Hepatocyte (in vitro differentiated cells): ENCODE data around the gene PPIG. TPM values are rescaled to one million over a fixed set of nuclear protein-coding genes. Genes with fewer than 3 reads are reported as not detected.

Experiments
- DNase-seq: peaks from one replicate; pipeline ENCODE4 v3.0.0-alpha.2; 2016; ENCODE audit warnings: low spot score
- H2AFZ ChIP-seq: fragments of 200-600 bp; sonication (generic); 2 replicates; pipeline ENCODE4 v1.6.0; 2016; ENCODE audit warnings: antibody characterized with exemption, mild to moderate bottlenecking
- H3K27ac ChIP-seq: fragments of 200-600 bp; sonication (generic); 2 replicates; pipeline ENCODE4 v1.5.1; 2016; ENCODE audit warnings: mild to moderate bottlenecking
- H3K27me3 ChIP-seq: fragments of 200-600 bp; sonication (generic); 2 replicates; pipeline ENCODE4 v1.6.1; 2016
- H3K36me3 ChIP-seq: fragments of 200-600 bp; sonication (generic); replicated peaks from 2 replicates; pipeline ENCODE4 v1.5.1; 2016; ENCODE audit warnings: low read depth; ENCODE audit not compliant: insufficient read depth
- H3K4me1 ChIP-seq: fragments of 200-600 bp; sonication (generic); 2 replicates; pipeline ENCODE4 v1.5.1; 2016; ENCODE audit warnings: mild to moderate bottlenecking, moderate library complexity; ENCODE audit not compliant: insufficient read depth
- H3K4me2 ChIP-seq: fragments of 200-600 bp; sonication (generic); 2 replicates; pipeline ENCODE4 v1.6.0; 2016
- H3K4me3 ChIP-seq: fragments of 200-600 bp; sonication (generic); 2 replicates; pipeline ENCODE4 v1.5.1; 2016; ENCODE audit warnings: mild to moderate bottlenecking
- H3K79me2 ChIP-seq: fragments of 200-600 bp; sonication (generic); 2 replicates; pipeline ENCODE4 v1.6.0; 2017; ENCODE audit warnings: mild to moderate bottlenecking
- H3K9me2 ChIP-seq: fragments of 200-600 bp; sonication (generic); replicated peaks from 2 replicates; pipeline ENCODE4 v1.6.0; 2017; ENCODE audit warnings: mild to moderate bottlenecking; ENCODE audit not compliant: insufficient read depth
- H3K9me3 ChIP-seq: fragments of 200-600 bp; sonication (generic); 2 replicates; pipeline ENCODE4 v1.5.1; 2016; ENCODE audit warnings: low read depth, mild to moderate bottlenecking
- H4K20me1 ChIP-seq: fragments of 200-600 bp; sonication (generic); 2 replicates; pipeline ENCODE4 v1.6.0; 2016; ENCODE audit warnings: mild to moderate bottlenecking; ENCODE audit not compliant: insufficient read depth, poor library complexity, severe bottlenecking
- CTCF ChIP-seq: fragments of 200-600 bp; sonication (generic); IDR thresholded peaks from 2 replicates; pipeline ENCODE4 v1.5.1; 2016; ENCODE audit warnings: antibody characterized with exemption, mild to moderate bottlenecking; ENCODE audit not compliant: poor library complexity
- EZH2 ChIP-seq: fragments of 200-600 bp; sonication (generic); IDR thresholded peaks from 2 replicates; pipeline ENCODE4 v1.6.1; 2016; ENCODE audit warnings: antibody characterized with exemption, mild to moderate bottlenecking, borderline replicate concordance
- EZH2phosphoT487 ChIP-seq: fragments of 200-600 bp; sonication (generic); IDR thresholded peaks from one replicate; pipeline ENCODE4 v1.6.1; 2018; ENCODE audit warnings: antibody characterized with exemption, mild to moderate bottlenecking, low read depth, moderate library complexity; ENCODE audit not compliant: unreplicated experiment, severe bottlenecking
- WGBS: methylation state at CpG from one replicate; pipeline ENCODE4 v1.1.6; 2016; ENCODE audit warnings: low lambda C conversion rate; ENCODE audit errors: missing lambda C conversion rate; 5-methylcytosine and 5-hydroxymethylcytosine counted together
- polyA plus RNA-seq: library from polyadenylated mRNA; unstranded; fragments of >200 nt; fragmentation: Nextera tagmentation; extraction: Ambion mirVana; gene quantifications from 2 replicates; pipeline ENCODE4 v1.2.1, GENCODE V29; 2016
- total RNA-seq: library from RNA; depleted of rRNA; stranded (reverse); fragments of >200 nt; gene quantifications from 2 replicates; pipeline ENCODE4 v1.2.3, GENCODE V29; 2014

PPIG gene
- total and polyA plus RNA-seq, 2 experiments from 2014 or later, result 37.4 to 68.1 TPM

- Histone ChIP-seq H3K27ac (no peak overlapping the region), H3K4me3 (no peak overlapping the region), H3K4me1 (no peaks in the 10 kb centered on the region), H2AFZ (no peak overlapping the region), H4K20me1 (no peaks in the 10 kb centered on the region), H3K4me2 (no peak overlapping the region), H3K36me3 (no peaks in the 10 kb centered on the region), H3K79me2 (no peaks in the 10 kb centered on the region), H3K9me3 (no peaks in the 10 kb centered on the region), H3K9me2 (no peaks in the 10 kb centered on the region), H3K27me3 (peaks cover 4% of the 10 kb centered on the region)
- TF ChIP-seq CTCF, result no peak
- no peak for TF ChIP-seq EZH2phosphoT487
- TF ChIP-seq EZH2, result no peak
- no peak for DNase-seq
- 79% methylated on average over 3 of the region's 3 CpGs for WGBS
These were observed 77.1 kb downstream of the PPIG start for GRCh38 chr2:169661265-169661664.

GRCh38 chr2:169662744-169663143 is 78.6 kb downstream of the PPIG start:
- H3K4me1 ChIP-seq, result no peaks in the 10 kb centered on the region
- no peak overlapping the region for H3K4me2 ChIP-seq
- H4K20me1 ChIP-seq, result no peaks in the 10 kb centered on the region
- DNase-seq, result no peak
- TF ChIP-seq CTCF, result no peak
- no peak overlapping the region for H2AFZ ChIP-seq
- H3K36me3 ChIP-seq, result no peaks in the 10 kb centered on the region
- H3K27me3 ChIP-seq, result peaks cover 4% of the 10 kb centered on the region
- H3K27ac ChIP-seq, result no peak overlapping the region
- H3K9me3 ChIP-seq, result no peaks in the 10 kb centered on the region
- H3K79me2 ChIP-seq, result no peaks in the 10 kb centered on the region
- no peak overlapping the region for H3K4me3 ChIP-seq
- H3K9me2 ChIP-seq, result no peaks in the 10 kb centered on the region
- 96% methylated on average over 1 of the region's 1 CpG for WGBS

GRCh38 chr2:169663247-169663646 is 79.1 kb downstream of the PPIG start:
- Histone ChIP-seq H3K4me3 (no peak overlapping the region), H2AFZ (no peak overlapping the region), H3K27ac (no peak overlapping the region), H3K9me2 (no peaks in the 10 kb centered on the region), H3K27me3 (peaks cover 4% of the 10 kb centered on the region), H4K20me1 (no peaks in the 10 kb centered on the region), H3K4me2 (no peak overlapping the region), H3K9me3 (no peaks in the 10 kb centered on the region), H3K4me1 (no peaks in the 10 kb centered on the region), H3K79me2 (no peaks in the 10 kb centered on the region), H3K36me3 (no peaks in the 10 kb centered on the region)
- no peak for DNase-seq
- WGBS, result 87% methylated on average over 3 of the region's 3 CpGs
- no peak for TF ChIP-seq EZH2phosphoT487
- TF ChIP-seq EZH2, result no peak
- TF ChIP-seq CTCF, result no peak

- 79% methylated on average over 1 of the region's 1 CpG for WGBS
- no peaks in the 10 kb centered on the region for H3K36me3 ChIP-seq
These were observed 80.4 kb downstream of the PPIG start for GRCh38 chr2:169664600-169664977.

More at GRCh38 chr2:169664600-169664977, 80.4 kb downstream of the PPIG start:
- TF ChIP-seq EZH2phosphoT487 (no peak), EZH2 (no peak), CTCF (no peak)
- Histone ChIP-seq H3K27me3 (peaks cover 4% of the 10 kb centered on the region), H3K27ac (no peak overlapping the region), H4K20me1 (no peaks in the 10 kb centered on the region), H3K4me2 (no peak overlapping the region), H3K4me1 (no peaks in the 10 kb centered on the region), H3K9me3 (no peaks in the 10 kb centered on the region), H3K4me3 (no peak overlapping the region), H3K79me2 (no peaks in the 10 kb centered on the region), H2AFZ (no peak overlapping the region), H3K9me2 (no peaks in the 10 kb centered on the region)
- DNase-seq, result no peak
